ENCODE measurements around the gene SKP1. TPM values are rescaled to one million over a fixed set of nuclear protein-coding genes. Genes with fewer than 3 reads are reported as not detected.

The SKP1 gene
- total and polyA plus RNA-seq, 12 donors = 65.2 to 675 (median 483) TPM

- DNase-seq = no peak
- H3K27me3 ChIP-seq = peaks cover 0 to 24% (median 18%) of the 10 kb centered on the region in 7 donors
- intact Hi-C loops (cut with DNase I) = no loop called here
- H3K4me3 ChIP-seq = no peak overlapping the region
- no peak overlapping the region for H3K27ac ChIP-seq
- H3K4me1 ChIP-seq = peaks cover 0 to 12% (median 0%) of the 10 kb centered on the region in 9 donors
- no peaks in the 10 kb centered on the region for H3K9me3 ChIP-seq
- TF ChIP-seq, protein P1, sequence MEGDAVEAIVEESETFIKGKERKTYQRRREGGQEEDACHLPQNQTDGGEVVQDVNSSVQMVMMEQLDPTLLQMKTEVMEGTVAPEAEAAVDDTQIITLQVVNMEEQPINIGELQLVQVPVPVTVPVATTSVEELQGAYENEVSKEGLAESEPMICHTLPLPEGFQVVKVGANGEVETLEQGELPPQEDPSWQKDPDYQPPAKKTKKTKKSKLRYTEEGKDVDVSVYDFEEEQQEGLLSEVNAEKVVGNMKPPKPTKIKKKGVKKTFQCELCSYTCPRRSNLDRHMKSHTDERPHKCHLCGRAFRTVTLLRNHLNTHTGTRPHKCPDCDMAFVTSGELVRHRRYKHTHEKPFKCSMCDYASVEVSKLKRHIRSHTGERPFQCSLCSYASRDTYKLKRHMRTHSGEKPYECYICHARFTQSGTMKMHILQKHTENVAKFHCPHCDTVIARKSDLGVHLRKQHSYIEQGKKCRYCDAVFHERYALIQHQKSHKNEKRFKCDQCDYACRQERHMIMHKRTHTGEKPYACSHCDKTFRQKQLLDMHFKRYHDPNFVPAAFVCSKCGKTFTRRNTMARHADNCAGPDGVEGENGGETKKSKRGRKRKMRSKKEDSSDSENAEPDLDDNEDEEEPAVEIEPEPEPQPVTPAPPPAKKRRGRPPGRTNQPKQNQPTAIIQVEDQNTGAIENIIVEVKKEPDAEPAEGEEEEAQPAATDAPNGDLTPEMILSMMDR (IDR thresholded peaks at IDR 0.05) = no peak
- H3K36me3 ChIP-seq = no peaks in the 10 kb centered on the region
- WGBS, 2 donors = 92 to 98% methylated on average over 3 of the region's 3 CpGs
- ATAC-seq = no peak
Observed at GRCh38 chr5:134107779-134108178, 69.0 kb downstream of the SKP1 start.

- 73 to 80% methylated on average over 10 of the region's 10 CpGs for WGBS, 2 donors
- no peak for ATAC-seq
- TF ChIP-seq, protein P1 (IDR thresholded peaks at IDR 0.05) = no peak
- no peak overlapping the region for H3K27ac ChIP-seq
- H3K9me3 ChIP-seq = no peaks in the 10 kb centered on the region
- H3K27me3 ChIP-seq = peaks cover 0 to 18% (median 11%) of the 10 kb centered on the region in 7 donors
- no peak overlapping the region for H3K4me3 ChIP-seq
- no peaks in the 10 kb centered on the region for H3K36me3 ChIP-seq
- intact Hi-C loops (cut with DNase I) = no loop called here
- DNase-seq = no peak
- peaks cover 0 to 16% (median 0%) of the 10 kb centered on the region in 9 donors for H3K4me1 ChIP-seq
Observed at GRCh38 chr5:134106991-134107701, 69.6 kb downstream of the SKP1 start.

DNA sequence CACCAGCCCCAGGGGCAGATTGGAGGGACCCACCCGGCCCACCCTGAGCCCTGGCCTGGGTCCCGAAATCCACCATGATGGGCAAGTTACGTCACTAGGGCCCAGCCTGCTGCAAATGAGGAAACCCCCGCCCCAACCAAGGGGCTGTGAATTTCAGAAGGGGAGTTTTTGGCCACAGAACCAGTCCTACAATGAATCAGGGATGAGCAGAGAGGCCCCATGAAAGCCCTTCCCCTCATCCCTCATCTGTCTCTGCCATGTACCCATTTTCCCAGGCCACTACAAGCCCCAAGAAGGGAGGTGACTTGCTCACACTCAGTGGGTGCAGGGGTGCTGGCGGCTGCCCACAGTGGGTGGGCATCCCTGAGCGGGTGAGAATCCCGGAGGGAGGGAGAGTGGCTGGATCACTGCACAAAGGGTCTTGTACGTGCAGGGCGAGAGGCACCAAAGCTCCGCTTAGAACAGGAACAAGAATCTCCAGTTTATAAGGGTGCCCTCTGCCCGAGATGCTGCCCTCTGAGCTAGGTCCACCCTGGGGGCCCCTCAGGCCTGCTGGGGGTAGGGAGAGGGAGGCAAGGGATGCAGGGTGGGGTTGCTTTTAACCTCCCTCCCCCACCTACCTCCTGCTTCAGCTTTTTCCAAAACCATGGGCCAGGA, 72.6 kb downstream of the SKP1 start:
- peaks cover 0 to 45% (median 14%) of the 10 kb centered on the region in 9 donors for H3K4me1 ChIP-seq
- 92 to 96% methylated on average over 11 of the region's 11 CpGs for WGBS, 2 donors
- H3K4me3 ChIP-seq = no peak overlapping the region
- peak overlapping the region in 1 of 10 donors; percentile 66 for H3K27ac ChIP-seq
- DNase-seq (no peak), ATAC-seq (no peak)
- intact Hi-C loops (cut with DNase I) = loop anchor here in 7 of 10 donors (2.0 to 5.0 kb wide), 3 partner anchors 37 to 183 kb away; no protein-coding TSS in a partner anchor
- H3K27me3 ChIP-seq = no peaks in the 10 kb centered on the region
- H3K36me3 ChIP-seq = no peaks in the 10 kb centered on the region
- H3K9me3 ChIP-seq = no peaks in the 10 kb centered on the region
- TF ChIP-seq, protein P1 (IDR thresholded peaks at IDR 0.05) = no peak

- ATAC-seq (peak in 3 of 8 donors; percentile 18 to 52 (median 33)), DNase-seq (no peak)
- Histone ChIP-seq H3K9me3 (no peaks in the 10 kb centered on the region), H3K4me3 (no peak overlapping the region), H3K36me3 (no peaks in the 10 kb centered on the region), H3K27ac (peak overlapping the region in 1 of 10 donors; percentile 66), H3K27me3 (no peaks in the 10 kb centered on the region), H3K4me1 (peaks cover 0 to 45% (median 14%) of the 10 kb centered on the region in 9 donors)
- TF ChIP-seq, protein P1 (IDR thresholded peaks at IDR 0.05) = no peak
- 72 to 76% methylated on average over 9 of the region's 9 CpGs for WGBS, 2 donors
- intact Hi-C loops (cut with DNase I) = loop anchor here in 7 of 10 donors (2.0 to 5.0 kb wide), 3 partner anchors 37 to 184 kb away; no protein-coding TSS in a partner anchor
Observed at GRCh38 chr5:134103397-134103796, 73.4 kb downstream of the SKP1 start.
